Activated B cell treated with CpG ODN at 0.5 μM for 24 hours (primary cell): ENCODE data around the gene DENND4A. TPM values are rescaled to one million over a fixed set of nuclear protein-coding genes. Genes with fewer than 3 reads are reported as not detected.
A peak's percentile ranks its signal among the peaks of the same experiment; 100 is the strongest.

Experiments used
- ATAC-seq: fragments of 200-7000 bp; cut with Tn5 transposase; one replicate; pipeline ENCODE4 v1.10.0; 2021; ENCODE audit warnings: low read depth, mild to moderate bottlenecking, moderate library complexity
- CTCF ChIA-PET: fragments of 350-600 bp; sonication (Branson Sonifier 250); formaldehyde crosslinking; loops from one replicate; lab custom pipeline; 2021; ENCODE audit warnings: antibody characterized with exemption; lab: Charles Lee
- POLR2A ChIA-PET: fragments of 350-600 bp; sonication (Branson Sonifier 250); formaldehyde crosslinking; loops from one replicate; lab custom pipeline; 2021; ENCODE audit warnings: antibody characterized with exemption; lab: Charles Lee
- DNase-seq: peaks from one replicate; pipeline ENCODE4 v3.0.0; 2022
- H3K27ac Mint-ChIP-seq: one replicate; pipeline ENCODE4 v1.8.0; 2020; ENCODE audit warnings: mixed read lengths
- H3K27me3 Mint-ChIP-seq: one replicate; pipeline ENCODE4 v1.8.0; 2021; ENCODE audit warnings: mixed read lengths
- H3K36me3 Mint-ChIP-seq: one replicate; pipeline ENCODE4 v1.8.0; 2021; ENCODE audit warnings: low read depth, mixed read lengths
- H3K4me1 Mint-ChIP-seq: one replicate; pipeline ENCODE4 v1.8.0; 2021; ENCODE audit warnings: mixed read lengths
- H3K4me3 Mint-ChIP-seq: one replicate; pipeline ENCODE4 v1.8.0; 2020; ENCODE audit warnings: mild to moderate bottlenecking, mixed read lengths
- H3K9me3 Mint-ChIP-seq: one replicate; pipeline ENCODE4 v1.8.0; 2020; ENCODE audit warnings: mixed read lengths
- CTCF ChIP-seq: fragments of 200-600 bp; IDR thresholded peaks from one replicate; pipeline ENCODE4 v1.8.0; 2022; ENCODE audit warnings: antibody characterized with exemption, mild to moderate bottlenecking
- intact Hi-C: fragments of 100-400 bp; cut with micrococcal nuclease; formaldehyde crosslinking; loops from one replicate; pipeline ENCODE4 v1.15.1; 2024
- total RNA-seq: library from RNA; stranded (reverse); gene quantifications from 2 replicates; pipeline ENCODE4 v1.2.3, GENCODE V29; 2022

DENND4A gene
- total RNA-seq, 1 donor from 2014 or later, result 166 TPM

GRCh38 chr15:65633752-65634151 is 158.3 kb downstream of the DENND4A start:
- ChIA-PET POLR2A (no interaction called here), CTCF (no interaction called here)
- intact Hi-C loops, result no loop called here
- ATAC-seq (no peak), DNase-seq (no peak)
- Mint-ChIP-seq H3K27me3 (no peaks in the 10 kb centered on the region), H3K4me3 (no peak overlapping the region), H3K27ac (no peak overlapping the region), H3K9me3 (no peaks in the 10 kb centered on the region), H3K4me1 (peaks cover 28% of the 10 kb centered on the region), H3K36me3 (peaks cover 2% of the 10 kb centered on the region)
- no peak for TF ChIP-seq CTCF

- DNase-seq, result no peak
- ATAC-seq, result no peak
- Mint-ChIP-seq H3K27ac (no peak overlapping the region), H3K27me3 (no peaks in the 10 kb centered on the region), H3K4me3 (no peak overlapping the region), H3K9me3 (no peaks in the 10 kb centered on the region), H3K4me1 (peaks cover 21% of the 10 kb centered on the region), H3K36me3 (peaks cover 7% of the 10 kb centered on the region)
- ChIA-PET POLR2A (interaction anchor here (0.6 kb wide), 2 partner anchors 447 to 754 kb away, joined by 4 to 5 read pairs; partner anchors contain the start of genes CLPX and MAP2K1), CTCF (no interaction called here)
- no peak for TF ChIP-seq CTCF
- intact Hi-C loops, result no loop called here
Measured at GRCh38 chr15:65632780-65633375, 159.2 kb downstream of the DENND4A start.

GRCh38 chr15:65631503-65631902 is 160.6 kb downstream of the DENND4A start:
- intact Hi-C loops, result loop anchor here (1.0 kb wide), 1 partner anchor 20 kb away; the partner anchor contains the start of gene INTS14
- H3K4me3 Mint-ChIP-seq, result peak overlapping the region; percentile 49

GRCh38 chr15:65630760-65631159 is 161.3 kb downstream of the DENND4A start:
- Mint-ChIP-seq H3K9me3 (no peaks in the 10 kb centered on the region), H3K27ac (no peak overlapping the region), H3K4me1 (peaks cover 21% of the 10 kb centered on the region), H3K4me3 (no peak overlapping the region), H3K27me3 (no peaks in the 10 kb centered on the region), H3K36me3 (peaks cover 14% of the 10 kb centered on the region)
- ChIA-PET POLR2A (interaction anchor here (0.7 to 3.8 kb wide), 3 partner anchors 8 to 1537 kb away, joined by 3 to 16 read pairs (median 4); partner anchors contain the start of gene INTS14), CTCF (no interaction called here)
- peak; percentile 75 for ATAC-seq
- intact Hi-C loops, result loop anchor here (1.0 kb wide), 1 partner anchor 19 kb away; the partner anchor contains the start of gene INTS14
- DNase-seq, result no peak
- TF ChIP-seq CTCF, result no peak

More at GRCh38 chr15:65631503-65631902, 160.6 kb downstream of the DENND4A start:
- ChIA-PET POLR2A (interaction anchor here (0.7 to 3.8 kb wide), 3 partner anchors 7 to 1538 kb away, joined by 3 to 16 read pairs (median 4); partner anchors contain the start of gene INTS14), CTCF (interaction anchor here (0.8 kb wide), 1 partner anchor 21 kb away, joined by 3 read pairs; the partner anchor contains the start of gene INTS14)
- H3K27ac Mint-ChIP-seq, result peak overlapping the region; percentile 36
- no peaks in the 10 kb centered on the region for H3K27me3 Mint-ChIP-seq
- no peaks in the 10 kb centered on the region for H3K9me3 Mint-ChIP-seq
- H3K4me1 Mint-ChIP-seq, result peaks cover 21% of the 10 kb centered on the region
- DNase-seq, result no peak
- peak; percentile 66 for ATAC-seq
- H3K36me3 Mint-ChIP-seq, result peaks cover 10% of the 10 kb centered on the region
- no peak for TF ChIP-seq CTCF

- Mint-ChIP-seq H3K9me3 (no peaks in the 10 kb centered on the region), H3K4me1 (peaks cover 21% of the 10 kb centered on the region), H3K36me3 (peaks cover 25% of the 10 kb centered on the region), H3K4me3 (no peak overlapping the region), H3K27ac (no peak overlapping the region), H3K27me3 (no peaks in the 10 kb centered on the region)
- intact Hi-C loops, result no loop called here
- TF ChIP-seq CTCF, result no peak
- ChIA-PET POLR2A (interaction anchor here (3.8 kb wide), 1 partner anchor 19 kb away, joined by 16 read pairs; the partner anchor contains the start of gene INTS14), CTCF (interaction anchor here (1.5 kb wide), 1 partner anchor 9 kb away, joined by 4 read pairs; no protein-coding TSS in a partner anchor)
- no peak for ATAC-seq
- DNase-seq, result no peak
Measured at GRCh38 chr15:65629548-65629947, 162.5 kb downstream of the DENND4A start.
